HepG2 (cell line): ENCODE data around the gene LRRC63. TPM values are rescaled to one million over a fixed set of nuclear protein-coding genes. Genes with fewer than 3 reads are reported as not detected.

Experiments
- ATAC-seq: fragments of 200-7000 bp; cut with Tn5 transposase; 3 replicates; pipeline ENCODE4 v1.9.1; 2020; ENCODE audit warnings: mild to moderate bottlenecking, moderate library complexity
- BruUV-seq: library from RNA; stranded (reverse); fragments of 400-500 nt; replicated peaks from 2 replicates; lab custom pipeline; 2021; lab: Mats Ljungman, UMichigan
- CTCF ChIA-PET: fragments of 300-600 bp; formaldehyde crosslinking; extraction: SDS; loops from one replicate; lab custom pipeline; 2021; ENCODE audit warnings: low total read pairs, inconsistent platforms, low intra/inter-chr PET ratio; lab: Yijun Ruan, JAX
- POLR2A ChIA-PET: fragments of 350-600 bp; sonication (Branson Sonifier 250); formaldehyde crosslinking; loops from one replicate; lab custom pipeline; 2020; ENCODE audit warnings: antibody characterized with exemption, inconsistent platforms; lab: Yijun Ruan, JAX
- DNase-seq: peaks from one replicate; pipeline ENCODE4 v3.0.0-alpha.2; 2015; ENCODE audit warnings: low spot score
- FAIRE-seq: peaks from 3 replicates; lab custom pipeline; 2011; peaks lifted over from hg19 to GRCh38; lab: Jason Lieb, UNC
- H2AFZ ChIP-seq: one replicate; pipeline ENCODE4 v1.6.1; 2011; ENCODE audit warnings: low read length, inconsistent platforms
- H3K27ac ChIP-seq: fragments of 300-600 bp; 3 replicates; pipeline ENCODE4 v1.8.0; 2011; ENCODE audit warnings: mixed run types, mild to moderate bottlenecking, mixed read lengths, low read length, inconsistent platforms; ENCODE audit not compliant: insufficient read depth; ENCODE audit errors: extremely low read length
- H3K27me3 ChIP-seq, 2 experiments: fragments of 200-600 bp in 1 of 2; 2 replicates in 1 of 2; 3 replicates in 1 of 2; pipeline versions ENCODE4 v1.6.0 to v1.8.0; 2011; ENCODE audit warnings: low read length in 2 of 2, mild to moderate bottlenecking in 2 of 2, moderate library complexity in 2 of 2, inconsistent platforms in 1 of 2; ENCODE audit not compliant: insufficient read depth in 2 of 2, control insufficient read depth in 1 of 2
- H3K36me3 ChIP-seq, 2 experiments: fragments of 200-600 bp in 1 of 2; replicated peaks in 1 of 2; 2 replicates in 1 of 2; 3 replicates in 1 of 2; pipeline versions ENCODE4 v1.5.1 to v1.8.0; 2011; ENCODE audit warnings: low read length in 2 of 2, inconsistent platforms in 1 of 2; ENCODE audit not compliant: insufficient read depth in 2 of 2, control insufficient read depth in 1 of 2
- H3K4me1 ChIP-seq: 2 replicates; pipeline ENCODE4 v1.5.1; 2012; ENCODE audit warnings: low read length, inconsistent platforms; ENCODE audit not compliant: insufficient read depth
- H3K4me2 ChIP-seq: 2 replicates; pipeline ENCODE4 v1.6.0; 2011; ENCODE audit warnings: low read depth, low read length, inconsistent platforms
- H3K4me3 ChIP-seq, 3 experiments: fragments of 200-600 bp in 1 of 3; sonication (generic), shearing (Covaris generic) in 1 of 3; replicated peaks in 1 of 3; 2 replicates each; pipeline ENCODE4 v1.5.1; 2011 to 2016; ENCODE audit warnings: low read length in 3 of 3, inconsistent platforms in 2 of 3, low read depth in 2 of 3, mild to moderate bottlenecking in 2 of 3, control low read depth in 1 of 3, mixed read lengths in 1 of 3; ENCODE audit not compliant: insufficient read depth in 1 of 3
- H3K79me2 ChIP-seq: one replicate; pipeline ENCODE4 v1.6.1; 2011; ENCODE audit warnings: low read length, inconsistent platforms; ENCODE audit not compliant: insufficient read depth
- H3K9ac ChIP-seq: 2 replicates; pipeline ENCODE4 v1.6.0; 2011; ENCODE audit warnings: mild to moderate bottlenecking, low read depth, low read length, inconsistent platforms; ENCODE audit not compliant: insufficient read depth
- H3K9me3 ChIP-seq: 2 replicates; pipeline ENCODE4 v1.5.1; 2012; ENCODE audit warnings: mild to moderate bottlenecking, low read length
- H4K20me1 ChIP-seq: 2 replicates; pipeline ENCODE4 v1.6.0; 2011; ENCODE audit warnings: inconsistent platforms, mild to moderate bottlenecking, low read length, moderate library complexity; ENCODE audit not compliant: insufficient read depth
- AGO2 ChIP-seq: fragments of 200-400 bp; formaldehyde crosslinking; optimal IDR thresholded peaks from 2 replicates; pipeline ENCODE3; 2017; ENCODE audit warnings: mild to moderate bottlenecking, low read depth, low read length, moderate library complexity
- MATR3 ChIP-seq: sonication (generic); formaldehyde crosslinking; IDR thresholded peaks from 2 replicates; pipeline ENCODE4 v1.4.0; 2020; ENCODE audit warnings: missing genetic modification reagents
- NBN ChIP-seq: fragments of 450-650 bp; conservative IDR thresholded peaks from 2 replicates; pipeline ENCODE4 v1.6.1; 2017
- SKI ChIP-seq: fragments of 450-650 bp; IDR thresholded peaks from one replicate; pipeline ENCODE4 v1.6.1; 2018; ENCODE audit warnings: mild to moderate bottlenecking; ENCODE audit not compliant: partially characterized antibody
- TOE1 ChIP-seq: sonication (generic); formaldehyde crosslinking; IDR thresholded peaks from 2 replicates; pipeline ENCODE4 v1.4.0; 2020; ENCODE audit warnings: mild to moderate bottlenecking, missing genetic modification reagents
- ZFP82 ChIP-seq: sonication (generic); formaldehyde crosslinking; IDR thresholded peaks from 2 replicates; pipeline ENCODE4 v1.5.1; 2020; ENCODE audit warnings: mild to moderate bottlenecking, missing genetic modification reagents, borderline replicate concordance
- ZNF180 ChIP-seq: sonication (generic); formaldehyde crosslinking; IDR thresholded peaks from 2 replicates; pipeline ENCODE4 v1.4.0; 2020; ENCODE audit warnings: low read depth, missing genetic modification reagents, borderline replicate concordance
- WGBS: methylation state at CpG from one replicate; pipeline ENCODE4 v1.1.6; 2017; ENCODE audit warnings: low lambda C conversion rate; 5-methylcytosine and 5-hydroxymethylcytosine counted together
- in situ Hi-C: cut with HindIII; loops from 2 replicates; pipeline ENCODE4 v1.10.0; 2017; ENCODE audit warnings: low pct_unique_long_range_greater_than_20kb; ENCODE audit not compliant: extremely low pct_ligation_motif_present
- intact Hi-C: fragments of 100-400 bp; cut with micrococcal nuclease; formaldehyde crosslinking; loops from one replicate; pipeline ENCODE4 v1.10.0; 2022; ENCODE audit not compliant: unreplicated experiment
- polyA plus RNA-seq, 8 experiments: library from polyadenylated mRNA; depleted of rRNA in 3 of 8; stranded (reverse) in 7 of 8; unstranded in 1 of 8; fragments of >200 nt; fragmentation: Illumina TruSeq in 4 of 8; extraction: Trizol in 4 of 8; gene quantifications; 2 replicates each; pipeline versions ENCODE4 v1.2.1 to v1.2.3, GENCODE V29; 2011 to 2016; ENCODE audit warnings: low read depth in 4 of 8, missing spikeins in 1 of 8, mixed read lengths in 1 of 8; ENCODE audit not compliant: insufficient read depth in 1 of 8
- total RNA-seq, 5 experiments: library from RNA; depleted of rRNA; stranded (reverse); fragments of >200 nt; fragmentation: Illumina TruSeq; extraction: Trizol; gene quantifications; 2 replicates each; pipeline ENCODE4 v1.2.3, GENCODE V29; 2016; ENCODE audit warnings: low read depth in 1 of 5
- TF ChIP-seq, protein P1 (sequence below): sonication (generic); formaldehyde crosslinking; IDR thresholded peaks from 2 replicates; pipeline ENCODE4 v1.9.0; 2021; ENCODE audit warnings: missing genetic modification reagents, borderline replicate concordance
- TF ChIP-seq, protein P2 (sequence below): sonication (generic); formaldehyde crosslinking; conservative IDR thresholded peaks from 2 replicates; pipeline ENCODE4 v1.8.0; 2022; ENCODE audit warnings: low read depth, missing genetic modification reagents
- TF ChIP-seq, protein P3 (sequence below): sonication (generic); formaldehyde crosslinking; IDR thresholded peaks from 2 replicates; pipeline ENCODE4 v1.4.0; 2020; ENCODE audit warnings: missing genetic modification reagents, low read depth, mild to moderate bottlenecking, borderline replicate concordance
- TF ChIP-seq, protein P4 (sequence below): sonication (generic); formaldehyde crosslinking; IDR thresholded peaks from one replicate; pipeline ENCODE4 v1.5.1; 2020; ENCODE audit warnings: mild to moderate bottlenecking, missing genetic modification reagents; ENCODE audit errors: not compliant biosample characterization

LRRC63 gene
- total and polyA plus RNA-seq, 2 of the 13 experiments (the other 11 are each of a cell fraction or from before 2014, with no cell fraction given) = not detected

DNA sequence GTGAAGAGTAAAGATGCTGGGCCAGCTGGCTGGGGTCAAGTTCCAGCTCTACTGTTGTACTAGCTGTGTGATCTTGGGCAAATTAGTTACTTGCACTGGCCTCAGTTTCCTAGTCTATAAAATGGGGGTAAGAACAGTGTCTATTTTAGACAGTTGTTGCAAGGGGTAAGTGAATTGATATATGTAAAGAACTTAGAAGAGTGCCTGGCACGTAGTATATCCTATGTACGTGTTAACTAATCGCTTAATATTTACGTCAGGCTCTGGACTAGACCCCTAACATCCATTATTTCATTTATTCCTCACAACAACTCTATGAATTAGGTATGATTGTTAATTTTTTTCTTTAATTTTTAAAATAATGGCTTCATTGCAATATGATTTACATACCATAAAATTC lies 26.1 kb upstream of the LRRC63 start:
- Histone ChIP-seq H3K27me3 (0 out of 5 replicates have a peak, but pooled peaks cover 0 to 4% of the 10 kb centered on the region in 2 experiments), H3K9ac (no peak overlapping the region), H3K36me3 (no peaks in the 10 kb centered on the region), H3K4me3 (no peak overlapping the region), H3K27ac (no peak overlapping the region), H2AFZ (no peak overlapping the region), H4K20me1 (no peaks in the 10 kb centered on the region), H3K79me2 (no peaks in the 10 kb centered on the region), H3K4me1 (peaks cover 10% of the 10 kb centered on the region; the same call in 1 of the 2 replicates), H3K9me3 (no peaks in the 10 kb centered on the region), H3K4me2 (no peak overlapping the region)
- WGBS = 23% methylated on average over 4 of the region's 4 CpGs
- intact Hi-C loops (no loop called here), in situ Hi-C loops (no loop called here)
- no TSS peak for BruUV-seq
- ChIA-PET POLR2A (no interaction called here), CTCF (no interaction called here)
- FAIRE-seq = no peak
- no peak for DNase-seq
- no peak for ATAC-seq
- TF ChIP-seq ZFP82 (CRISPR knock-in tag) (no peak), TOE1 (CRISPR knock-in tag) (no peak), NBN (no peak), MATR3 (CRISPR knock-in tag) (no peak), SKI (no peak), AGO2 (no peak), ZNF180 (CRISPR knock-in tag) (no peak)
- TF ChIP-seq, protein P1, sequence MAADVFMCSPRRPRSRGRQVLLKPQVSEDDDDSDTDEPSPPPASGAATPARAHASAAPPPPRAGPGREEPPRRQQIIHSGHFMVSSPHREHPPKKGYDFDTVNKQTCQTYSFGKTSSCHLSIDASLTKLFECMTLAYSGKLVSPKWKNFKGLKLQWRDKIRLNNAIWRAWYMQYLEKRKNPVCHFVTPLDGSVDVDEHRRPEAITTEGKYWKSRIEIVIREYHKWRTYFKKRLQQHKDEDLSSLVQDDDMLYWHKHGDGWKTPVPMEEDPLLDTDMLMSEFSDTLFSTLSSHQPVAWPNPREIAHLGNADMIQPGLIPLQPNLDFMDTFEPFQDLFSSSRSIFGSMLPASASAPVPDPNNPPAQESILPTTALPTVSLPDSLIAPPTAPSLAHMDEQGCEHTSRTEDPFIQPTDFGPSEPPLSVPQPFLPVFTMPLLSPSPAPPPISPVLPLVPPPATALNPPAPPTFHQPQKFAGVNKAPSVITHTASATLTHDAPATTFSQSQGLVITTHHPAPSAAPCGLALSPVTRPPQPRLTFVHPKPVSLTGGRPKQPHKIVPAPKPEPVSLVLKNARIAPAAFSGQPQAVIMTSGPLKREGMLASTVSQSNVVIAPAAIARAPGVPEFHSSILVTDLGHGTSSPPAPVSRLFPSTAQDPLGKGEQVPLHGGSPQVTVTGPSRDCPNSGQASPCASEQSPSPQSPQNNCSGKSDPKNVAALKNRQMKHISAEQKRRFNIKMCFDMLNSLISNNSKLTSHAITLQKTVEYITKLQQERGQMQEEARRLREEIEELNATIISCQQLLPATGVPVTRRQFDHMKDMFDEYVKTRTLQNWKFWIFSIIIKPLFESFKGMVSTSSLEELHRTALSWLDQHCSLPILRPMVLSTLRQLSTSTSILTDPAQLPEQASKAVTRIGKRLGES = no peak
- TF ChIP-seq, protein P2, sequence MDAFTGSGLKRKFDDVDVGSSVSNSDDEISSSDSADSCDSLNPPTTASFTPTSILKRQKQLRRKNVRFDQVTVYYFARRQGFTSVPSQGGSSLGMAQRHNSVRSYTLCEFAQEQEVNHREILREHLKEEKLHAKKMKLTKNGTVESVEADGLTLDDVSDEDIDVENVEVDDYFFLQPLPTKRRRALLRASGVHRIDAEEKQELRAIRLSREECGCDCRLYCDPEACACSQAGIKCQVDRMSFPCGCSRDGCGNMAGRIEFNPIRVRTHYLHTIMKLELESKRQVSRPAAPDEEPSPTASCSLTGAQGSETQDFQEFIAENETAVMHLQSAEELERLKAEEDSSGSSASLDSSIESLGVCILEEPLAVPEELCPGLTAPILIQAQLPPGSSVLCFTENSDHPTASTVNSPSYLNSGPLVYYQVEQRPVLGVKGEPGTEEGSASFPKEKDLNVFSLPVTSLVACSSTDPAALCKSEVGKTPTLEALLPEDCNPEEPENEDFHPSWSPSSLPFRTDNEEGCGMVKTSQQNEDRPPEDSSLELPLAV = no peak
- TF ChIP-seq, protein P3, sequence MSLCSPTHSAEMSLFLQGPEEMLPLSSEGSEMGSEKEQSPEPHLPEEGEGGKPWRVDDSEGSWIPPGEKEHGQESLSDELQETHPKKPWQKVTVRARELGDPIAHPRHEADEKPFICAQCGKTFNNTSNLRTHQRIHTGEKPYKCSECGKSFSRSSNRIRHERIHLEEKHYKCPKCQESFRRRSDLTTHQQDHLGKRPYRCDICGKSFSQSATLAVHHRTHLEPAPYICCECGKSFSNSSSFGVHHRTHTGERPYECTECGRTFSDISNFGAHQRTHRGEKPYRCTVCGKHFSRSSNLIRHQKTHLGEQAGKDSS (CRISPR knock-in tag) = no peak
- TF ChIP-seq, protein P4, sequence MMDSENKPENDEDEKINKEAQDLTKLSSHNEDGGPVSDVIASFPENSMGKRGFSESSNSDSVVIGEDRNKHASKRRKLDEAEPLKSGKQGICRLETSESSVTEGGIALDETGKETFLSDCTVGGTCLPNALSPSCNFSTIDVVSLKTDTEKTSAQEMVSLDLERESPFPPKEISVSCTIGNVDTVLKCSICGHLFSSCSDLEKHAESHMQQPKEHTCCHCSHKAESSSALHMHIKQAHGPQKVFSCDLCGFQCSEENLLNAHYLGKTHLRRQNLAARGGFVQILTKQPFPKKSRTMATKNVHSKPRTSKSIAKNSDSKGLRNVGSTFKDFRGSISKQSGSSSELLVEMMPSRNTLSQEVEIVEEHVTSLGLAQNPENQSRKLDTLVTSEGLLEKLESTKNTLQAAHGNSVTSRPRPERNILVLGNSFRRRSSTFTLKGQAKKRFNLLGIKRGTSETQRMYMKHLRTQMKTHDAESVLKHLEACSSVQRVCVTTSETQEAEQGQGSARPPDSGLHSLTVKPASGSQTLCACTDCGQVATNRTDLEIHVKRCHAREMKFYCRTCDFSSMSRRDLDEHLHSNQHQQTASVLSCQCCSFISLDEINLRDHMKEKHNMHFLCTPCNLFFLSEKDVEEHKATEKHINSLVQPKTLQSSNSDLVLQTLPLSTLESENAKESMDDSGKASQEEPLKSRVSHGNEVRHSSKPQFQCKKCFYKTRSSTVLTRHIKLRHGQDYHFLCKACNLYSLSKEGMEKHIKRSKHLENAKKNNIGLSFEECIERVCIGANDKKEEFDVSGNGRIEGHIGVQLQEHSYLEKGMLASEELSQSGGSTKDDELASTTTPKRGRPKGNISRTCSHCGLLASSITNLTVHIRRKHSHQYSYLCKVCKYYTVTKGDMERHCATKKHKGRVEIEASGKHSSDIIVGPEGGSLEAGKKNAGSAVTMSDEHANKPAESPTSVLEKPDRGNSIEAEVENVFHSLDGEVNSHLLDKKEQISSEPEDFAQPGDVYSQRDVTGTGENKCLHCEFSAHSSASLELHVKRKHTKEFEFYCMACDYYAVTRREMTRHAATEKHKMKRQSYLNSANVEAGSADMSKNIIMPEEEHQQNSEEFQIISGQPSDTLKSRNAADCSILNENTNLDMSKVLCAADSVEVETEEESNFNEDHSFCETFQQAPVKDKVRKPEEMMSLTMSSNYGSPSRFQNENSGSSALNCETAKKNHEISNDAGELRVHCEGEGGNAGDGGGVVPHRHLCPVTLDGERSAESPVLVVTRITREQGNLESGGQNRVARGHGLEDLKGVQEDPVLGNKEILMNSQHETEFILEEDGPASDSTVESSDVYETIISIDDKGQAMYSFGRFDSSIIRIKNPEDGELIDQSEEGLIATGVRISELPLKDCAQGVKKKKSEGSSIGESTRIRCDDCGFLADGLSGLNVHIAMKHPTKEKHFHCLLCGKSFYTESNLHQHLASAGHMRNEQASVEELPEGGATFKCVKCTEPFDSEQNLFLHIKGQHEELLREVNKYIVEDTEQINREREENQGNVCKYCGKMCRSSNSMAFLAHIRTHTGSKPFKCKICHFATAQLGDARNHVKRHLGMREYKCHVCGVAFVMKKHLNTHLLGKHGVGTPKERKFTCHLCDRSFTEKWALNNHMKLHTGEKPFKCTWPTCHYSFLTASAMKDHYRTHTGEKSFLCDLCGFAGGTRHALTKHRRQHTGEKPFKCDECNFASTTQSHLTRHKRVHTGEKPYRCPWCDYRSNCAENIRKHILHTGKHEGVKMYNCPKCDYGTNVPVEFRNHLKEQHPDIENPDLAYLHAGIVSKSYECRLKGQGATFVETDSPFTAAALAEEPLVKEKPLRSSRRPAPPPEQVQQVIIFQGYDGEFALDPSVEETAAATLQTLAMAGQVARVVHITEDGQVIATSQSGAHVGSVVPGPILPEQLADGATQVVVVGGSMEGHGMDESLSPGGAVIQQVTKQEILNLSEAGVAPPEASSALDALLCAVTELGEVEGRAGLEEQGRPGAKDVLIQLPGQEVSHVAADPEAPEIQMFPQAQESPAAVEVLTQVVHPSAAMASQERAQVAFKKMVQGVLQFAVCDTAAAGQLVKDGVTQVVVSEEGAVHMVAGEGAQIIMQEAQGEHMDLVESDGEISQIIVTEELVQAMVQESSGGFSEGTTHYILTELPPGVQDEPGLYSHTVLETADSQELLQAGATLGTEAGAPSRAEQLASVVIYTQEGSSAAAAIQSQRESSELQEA (CRISPR knock-in tag) = no peak
